Hindlimb muscle (tissue), 1 donor: Measurements from ENCODE around the gene INTS7. TPM values are rescaled to one million over a fixed set of nuclear protein-coding genes. Genes with fewer than 3 reads are reported as not detected.

Experiments used
- DNase-seq: peaks from one replicate; pipeline ENCODE4 v3.0.0-alpha.2; 2013
- polyA plus RNA-seq: library from polyadenylated mRNA; unstranded; fragments of 120-200 nt; gene quantifications from one replicate; pipeline ENCODE4 v1.2.1, GENCODE V29; 2013; ENCODE audit not compliant: insufficient read length

The INTS7 gene
- polyA plus RNA-seq, 1 donor, result 11.5 TPM

GRCh38 chr1:211902624-211903291, 132.6 kb downstream of the INTS7 start:
- no peak for DNase-seq

GRCh38 chr1:211901945-211902344, 133.4 kb downstream of the INTS7 start:
- no peak for DNase-seq

GRCh38 chr1:211900441-211900840, 134.9 kb downstream of the INTS7 start:
- no peak for DNase-seq

GRCh38 chr1:211896958-211897357, 138.4 kb downstream of the INTS7 start:
- DNase-seq, result no peak

- no peak for DNase-seq
Measured at GRCh38 chr1:211895126-211895759, 140.1 kb downstream of the INTS7 start.

- no peak for DNase-seq
Measured at GRCh38 chr1:211894312-211894711, 141.0 kb downstream of the INTS7 start.

GRCh38 chr1:211893260-211893659, 142.1 kb downstream of the INTS7 start:
- no peak for DNase-seq

GRCh38 chr1:211892577-211892976, 142.8 kb downstream of the INTS7 start:
- DNase-seq, result no peak

- DNase-seq, result no peak
Measured at GRCh38 chr1:211891708-211892107, 143.6 kb downstream of the INTS7 start.

Other genes starting within 250 kb of the INTS7 start
- 14.7 TPM for gene LPGAT1, start 204.8 kb downstream of the INTS7 start, polyA plus RNA-seq
- 7.8 TPM for gene DTL, start 191 bp upstream of the INTS7 start, polyA plus RNA-seq
- gene PPP2R5A, start 249.9 kb upstream of the INTS7 start, polyA plus RNA-seq, result 26.6 TPM